ENCODE results near the gene IQSEC1. TPM values are rescaled to one million over a fixed set of nuclear protein-coding genes. Genes with fewer than 3 reads are reported as not detected.

Gene IQSEC1
- total RNA-seq, 1 experiment from 2014 or later: 5.7 TPM

DNA sequence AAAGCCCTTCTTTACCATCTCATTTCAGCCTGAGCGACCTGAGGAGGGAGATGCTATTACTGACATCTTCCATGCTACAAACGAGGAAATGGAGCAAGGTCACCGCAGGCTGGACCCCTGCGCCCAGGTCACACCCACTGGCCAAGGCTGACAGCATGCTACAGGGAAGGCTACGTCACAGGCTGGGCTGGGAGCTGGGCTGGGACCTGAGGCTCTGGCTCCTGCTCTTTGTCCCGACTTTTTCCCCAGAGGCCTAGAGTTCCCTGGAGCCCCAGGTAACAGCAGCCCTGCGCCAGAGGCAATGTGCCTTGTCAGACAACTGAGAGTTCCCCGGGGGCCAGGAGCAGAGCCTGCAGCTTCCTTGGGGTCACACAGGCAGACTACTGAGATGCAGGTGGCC lies 87.2 kb downstream of the IQSEC1 start:
- DNase-seq (ENCODE audit: low spot score): no peak

DNA sequence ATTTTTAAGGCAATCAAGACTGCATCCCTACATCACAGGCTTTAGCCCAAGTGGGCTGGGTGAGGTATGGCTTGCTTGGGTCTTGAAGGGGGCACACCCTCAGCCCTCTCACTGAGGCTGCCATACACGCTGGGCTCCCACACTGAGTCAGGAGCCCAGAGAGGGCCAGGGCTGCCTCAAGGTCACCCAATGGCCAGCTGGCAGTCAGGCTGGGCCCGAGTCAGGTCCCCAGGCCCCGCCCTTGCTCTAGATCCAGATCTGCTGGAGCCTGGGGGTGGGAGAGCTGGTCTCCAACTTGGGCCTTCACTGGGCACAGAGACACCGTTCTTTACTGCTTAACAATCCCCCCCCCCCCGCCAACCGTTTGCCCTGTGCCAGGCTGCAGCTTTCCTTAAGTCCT lies 88.1 kb downstream of the IQSEC1 start:
- no peak for DNase-seq (ENCODE audit: low spot score)

DNA sequence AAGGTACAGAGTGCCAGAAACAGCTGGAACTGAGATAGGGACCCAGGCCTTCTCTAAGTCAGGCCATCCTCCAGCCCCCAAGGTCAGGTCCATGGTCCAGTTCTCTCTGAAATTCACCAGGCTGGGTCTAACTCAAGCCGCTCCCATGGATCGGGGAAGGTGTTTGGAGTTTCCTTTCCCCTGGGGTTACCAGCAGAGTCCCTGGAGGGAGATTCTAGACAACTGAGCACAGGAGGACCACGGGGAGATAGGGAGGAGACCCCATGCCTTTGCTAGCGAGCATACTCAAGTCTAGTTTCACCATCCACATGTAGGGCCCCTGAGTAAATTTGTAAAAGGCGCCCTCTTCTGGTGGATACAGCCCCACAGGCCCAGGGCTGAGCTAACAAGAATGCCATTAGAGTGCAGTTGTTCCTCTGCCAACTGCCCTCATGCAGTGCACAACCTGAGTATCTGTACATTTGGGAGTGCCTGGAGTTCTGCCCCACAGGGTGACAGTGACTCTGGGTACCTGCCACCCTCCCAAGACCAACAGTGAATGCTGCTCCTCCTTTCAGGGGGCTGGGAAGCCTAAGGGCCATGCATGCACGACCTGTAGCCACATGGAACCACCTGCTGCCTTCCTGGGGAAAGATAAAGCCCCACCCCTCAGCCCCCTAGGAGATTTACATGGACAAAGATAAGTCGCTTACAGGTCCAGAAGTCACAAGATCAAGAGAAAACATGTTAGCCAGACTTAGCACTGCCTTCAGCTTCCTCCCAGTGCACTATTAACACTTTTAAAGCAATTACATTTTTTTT lies 89.0 kb downstream of the IQSEC1 start:
- DNase-seq (ENCODE audit: low spot score): peak; percentile 44

DNA sequence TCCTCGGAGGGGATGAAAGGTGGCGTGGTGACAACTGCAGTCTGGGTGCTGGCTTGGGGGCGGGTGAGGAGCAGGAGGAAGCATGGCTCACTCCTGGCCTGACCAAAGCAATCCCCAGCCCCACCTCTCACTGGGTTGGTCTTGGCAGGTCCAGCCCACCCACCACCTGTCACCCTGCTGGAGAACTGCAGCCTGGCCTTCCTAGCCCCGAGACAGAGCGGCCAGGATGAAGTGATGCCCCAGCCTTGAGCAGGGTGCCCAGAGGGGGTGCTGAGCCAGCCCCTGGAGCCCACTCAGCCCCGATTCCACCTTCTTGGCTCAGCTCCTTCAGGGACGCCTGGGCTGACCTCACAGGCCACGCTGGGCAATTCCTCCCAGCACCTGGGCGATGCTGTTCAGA lies 89.9 kb downstream of the IQSEC1 start:
- DNase-seq (ENCODE audit: low spot score): no peak

DNA sequence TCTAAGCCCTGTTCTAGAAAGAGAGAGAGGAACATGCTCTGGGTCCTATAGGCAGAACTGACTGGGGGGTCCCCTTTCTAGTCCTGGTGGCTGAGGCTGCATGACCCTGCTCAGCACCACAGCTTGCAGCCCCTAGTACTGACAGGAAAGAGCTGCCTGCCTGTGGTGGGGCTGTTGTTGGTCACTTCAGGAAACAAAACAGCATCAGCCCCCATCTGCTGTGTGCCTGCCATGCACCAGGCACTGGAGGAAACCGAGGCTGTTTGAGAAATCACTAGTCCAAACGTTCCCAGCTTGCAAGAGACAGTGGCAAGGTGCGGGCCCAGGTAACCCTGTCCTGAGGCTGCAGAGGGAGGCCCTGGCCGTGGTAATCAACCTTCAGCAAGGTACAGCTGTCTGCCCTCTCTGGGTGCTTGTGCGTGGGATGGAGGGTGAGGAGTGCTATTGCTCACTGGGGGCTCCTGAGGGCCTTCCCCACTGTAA lies 90.6 kb downstream of the IQSEC1 start:
- no peak for DNase-seq (ENCODE audit: low spot score)

DNA sequence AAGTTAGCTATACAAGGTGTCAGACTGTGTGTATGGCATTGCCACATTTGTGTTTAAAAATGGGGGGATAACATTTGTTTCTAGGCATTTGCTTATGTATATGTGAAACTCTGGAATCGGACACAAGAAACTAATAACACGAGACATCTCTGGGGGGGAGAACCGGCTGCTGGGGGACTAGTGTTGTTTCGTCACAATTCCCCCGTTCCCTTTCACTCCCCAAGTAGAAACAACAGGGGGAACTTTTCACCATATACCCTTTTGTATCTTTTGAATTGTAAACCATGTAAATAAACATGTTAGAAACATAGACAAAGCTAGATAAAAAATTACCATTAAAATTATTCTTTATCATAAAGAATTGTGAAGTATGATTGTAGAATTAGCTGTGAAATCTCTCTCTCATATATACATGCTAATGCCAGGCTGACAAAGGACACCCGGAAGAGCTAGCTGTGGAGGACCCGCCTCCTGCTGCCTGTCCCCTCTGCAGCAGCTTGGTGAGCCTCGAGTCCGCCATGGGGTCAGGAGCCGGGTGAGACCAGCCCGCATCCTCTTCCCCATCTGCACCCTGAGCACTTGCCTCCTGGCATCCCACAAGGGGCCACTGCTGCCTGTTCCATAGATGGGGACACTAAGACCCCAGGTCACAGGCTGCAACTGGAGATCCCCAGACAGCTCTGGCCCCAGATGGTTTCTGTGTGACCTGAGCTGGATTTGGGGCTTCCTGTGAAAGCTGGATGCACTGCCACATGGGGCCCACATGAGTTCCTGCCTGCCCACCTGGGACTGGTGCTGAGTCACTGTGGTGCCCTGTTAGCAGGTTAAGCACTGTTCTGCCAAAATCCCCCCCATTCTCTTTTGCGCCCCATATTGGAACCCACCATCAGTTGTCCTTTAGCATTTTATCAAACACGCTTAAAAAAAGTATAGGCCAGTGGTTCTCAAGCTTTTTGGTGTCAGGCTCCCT lies 91.6 kb downstream of the IQSEC1 start:
- DNase-seq (ENCODE audit: low spot score): no peak

DNA sequence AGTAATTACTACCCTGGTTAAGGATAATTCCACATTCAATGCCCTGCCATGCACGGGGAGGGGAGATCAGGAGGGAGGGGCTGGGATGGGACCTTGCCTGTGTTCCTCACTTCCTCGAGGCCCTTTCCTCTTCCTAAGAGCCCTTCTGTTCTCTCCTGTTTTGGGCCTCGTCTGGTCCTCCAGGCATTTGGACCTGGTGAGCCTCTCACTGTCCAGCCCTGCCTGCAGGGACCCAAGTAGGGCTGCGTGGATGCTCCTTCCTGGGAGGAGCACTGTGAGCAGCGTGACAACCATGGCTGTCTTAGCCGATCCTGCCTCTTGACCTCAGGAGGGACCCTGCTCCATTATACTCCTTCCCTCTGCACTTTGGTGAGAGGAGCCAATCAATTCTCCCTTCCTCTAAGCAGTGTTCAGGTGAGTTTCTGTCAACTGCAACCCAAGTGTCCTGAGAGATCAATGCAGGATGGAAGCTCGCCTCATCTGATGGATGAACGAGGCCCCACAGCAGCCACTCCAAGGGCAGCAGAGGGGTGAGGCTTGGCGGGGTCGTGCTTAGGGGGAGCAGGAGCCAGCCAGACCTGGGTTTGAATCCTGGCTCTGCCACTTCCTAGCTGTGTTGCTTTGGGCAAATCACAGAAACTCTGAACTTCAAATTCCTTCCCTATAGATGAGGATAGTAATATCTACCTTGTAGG lies 92.5 kb downstream of the IQSEC1 start:
- DNase-seq (ENCODE audit: low spot score): no peak

DNA sequence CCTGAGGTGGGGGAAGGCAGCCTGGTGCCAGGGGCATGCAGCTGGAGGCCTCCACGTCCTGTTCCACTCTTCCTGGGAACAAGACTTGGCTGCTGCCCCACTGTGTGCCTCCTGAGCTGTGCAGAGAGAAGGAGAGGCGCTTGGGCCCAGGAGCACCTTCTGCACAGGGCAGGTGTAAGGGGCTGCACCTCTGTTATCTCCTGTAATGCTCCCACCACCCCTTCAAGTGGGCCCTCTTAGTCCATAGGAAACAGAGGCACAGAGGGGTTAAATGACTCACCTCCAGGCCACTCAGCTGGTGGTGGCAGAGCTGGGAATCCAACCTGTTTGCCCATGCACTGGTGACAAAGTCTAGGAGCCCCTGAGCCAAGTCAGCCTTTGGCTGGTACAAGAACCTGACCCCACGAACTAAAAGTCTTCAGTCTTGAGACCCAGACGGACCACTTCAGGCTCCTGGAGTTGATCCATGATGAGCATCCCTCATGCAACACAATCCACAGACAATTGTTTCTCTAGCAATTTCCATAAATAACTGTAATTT lies 93.2 kb downstream of the IQSEC1 start:
- DNase-seq (ENCODE audit: low spot score): no peak

DNA sequence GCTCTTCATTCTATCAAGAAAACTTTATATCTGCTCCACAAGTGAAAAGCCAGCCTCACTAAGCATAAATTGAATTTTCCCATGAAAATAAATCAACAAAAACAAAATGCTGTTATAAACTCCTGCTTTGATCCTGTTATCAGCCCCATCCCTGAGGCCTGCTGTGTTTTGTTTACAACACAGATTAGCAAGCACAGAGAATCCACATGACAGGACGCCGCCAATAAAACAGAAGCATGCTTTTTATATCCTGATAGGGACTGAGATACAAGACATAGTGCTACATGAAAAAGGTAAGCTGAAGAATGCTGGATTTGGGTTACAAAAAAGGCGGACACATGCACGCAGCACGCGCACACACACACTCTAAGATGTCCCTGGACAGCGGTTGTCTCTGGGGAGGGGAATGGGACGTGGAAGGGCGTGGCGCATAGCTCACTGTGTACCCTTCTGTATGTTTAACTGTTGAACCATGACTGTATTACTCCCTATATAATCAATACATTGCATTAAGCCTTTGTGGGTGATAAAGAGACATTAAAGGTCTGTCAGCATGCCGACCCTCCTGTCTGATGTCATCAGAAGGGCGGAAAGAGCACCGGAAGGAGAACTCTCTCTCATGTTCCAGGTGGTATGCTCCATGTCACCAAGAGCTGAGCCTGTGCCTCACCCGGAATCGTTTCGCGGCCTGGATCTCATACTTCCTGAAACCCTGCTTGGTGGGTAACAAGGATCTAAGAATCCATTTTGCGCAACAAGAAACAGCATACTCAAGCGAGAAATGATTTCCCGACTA lies 93.9 kb downstream of the IQSEC1 start:
- no peak for DNase-seq (ENCODE audit: low spot score)

DNA sequence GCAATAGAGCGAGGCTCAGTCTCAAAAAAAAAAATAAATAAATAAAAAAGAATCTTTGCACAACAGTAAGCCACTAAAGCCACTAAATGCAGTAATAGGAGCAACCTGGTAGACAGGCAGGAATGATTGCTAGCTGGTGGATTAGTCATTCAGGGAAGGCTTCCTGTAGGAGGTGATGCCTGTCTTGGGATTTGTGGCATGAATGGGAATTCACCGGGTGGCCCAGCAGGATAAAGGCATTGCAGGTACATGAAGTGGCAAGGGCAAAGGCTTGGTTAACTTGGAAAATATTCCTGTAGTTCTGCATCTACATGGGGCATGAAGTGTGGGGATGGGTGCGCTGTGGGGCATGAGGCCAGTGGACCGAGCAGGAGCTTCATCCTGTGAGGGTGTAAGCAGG lies 94.5 kb downstream of the IQSEC1 start:
- no peak for DNase-seq (ENCODE audit: low spot score)

DNA sequence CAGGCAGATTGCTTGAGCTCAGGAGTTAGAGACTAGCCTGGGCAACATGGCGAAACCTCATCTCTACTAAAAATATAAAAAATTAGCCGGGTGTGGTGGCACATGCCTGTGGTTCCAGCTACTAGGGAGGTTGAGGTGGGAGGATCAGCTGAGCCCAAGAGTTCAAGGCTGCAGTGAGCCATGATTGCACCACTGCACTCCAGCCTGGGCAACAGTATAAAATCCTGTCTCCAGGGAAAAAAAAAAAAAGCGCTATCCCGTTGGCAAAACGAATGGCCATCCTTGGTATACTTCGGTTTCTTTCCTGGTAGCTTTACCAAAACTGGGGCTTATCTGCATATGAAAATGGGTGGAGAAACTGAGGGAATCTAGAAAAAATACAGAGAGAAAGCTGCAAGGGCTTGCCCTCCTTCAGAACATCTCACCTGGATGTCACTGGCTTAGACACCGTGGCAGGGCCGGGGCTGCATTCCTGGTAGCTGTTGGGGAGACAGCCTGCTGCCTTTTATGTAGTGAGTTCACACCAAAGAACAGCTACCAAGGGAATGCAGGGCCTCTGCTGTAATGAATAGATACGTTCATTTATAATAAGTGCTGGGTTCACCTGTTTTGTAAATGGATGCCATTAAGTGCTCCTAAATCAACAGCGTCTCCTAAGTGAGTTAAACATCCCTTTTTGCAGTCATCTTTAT lies 96.0 kb downstream of the IQSEC1 start:
- DNase-seq (ENCODE audit: low spot score): no peak

DNA sequence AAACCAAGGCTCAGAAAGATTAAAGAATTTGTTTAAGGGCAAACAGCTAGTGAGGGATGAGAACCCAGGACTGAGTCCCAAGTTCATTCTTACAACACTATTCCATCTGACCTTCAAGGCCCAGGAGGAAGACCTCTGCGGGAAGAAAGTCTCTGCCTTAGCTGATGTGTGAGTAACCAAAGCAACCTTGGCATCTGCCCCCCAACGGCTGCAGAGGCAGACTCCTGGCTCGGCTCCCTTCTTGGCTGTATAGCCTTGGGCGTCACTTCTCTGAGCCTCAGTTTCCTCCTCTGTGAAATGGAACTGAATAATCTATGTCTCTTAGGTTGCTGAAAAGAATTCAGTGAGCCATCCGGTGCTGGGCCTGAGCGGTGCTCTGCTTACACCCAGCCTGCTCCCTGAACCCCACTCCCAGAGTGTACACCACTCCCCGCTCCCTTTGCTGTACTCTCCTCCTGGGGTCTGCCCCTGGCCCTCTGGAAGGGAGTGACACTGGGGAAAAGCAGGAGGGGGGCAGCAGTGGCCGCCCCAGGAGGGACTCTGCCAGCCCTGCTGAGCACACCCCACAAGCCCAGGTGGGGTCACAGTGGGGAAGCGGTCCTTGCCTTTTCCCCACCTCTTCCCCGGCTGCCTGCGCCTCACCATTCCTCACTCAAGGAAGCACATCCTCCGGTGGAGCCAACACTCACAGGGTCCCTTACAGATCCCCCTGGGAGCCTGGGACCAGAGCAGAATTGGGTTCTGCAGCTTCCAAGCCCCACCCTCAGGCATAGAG lies 97.3 kb downstream of the IQSEC1 start:
- DNase-seq (ENCODE audit: low spot score): no peak

DNA sequence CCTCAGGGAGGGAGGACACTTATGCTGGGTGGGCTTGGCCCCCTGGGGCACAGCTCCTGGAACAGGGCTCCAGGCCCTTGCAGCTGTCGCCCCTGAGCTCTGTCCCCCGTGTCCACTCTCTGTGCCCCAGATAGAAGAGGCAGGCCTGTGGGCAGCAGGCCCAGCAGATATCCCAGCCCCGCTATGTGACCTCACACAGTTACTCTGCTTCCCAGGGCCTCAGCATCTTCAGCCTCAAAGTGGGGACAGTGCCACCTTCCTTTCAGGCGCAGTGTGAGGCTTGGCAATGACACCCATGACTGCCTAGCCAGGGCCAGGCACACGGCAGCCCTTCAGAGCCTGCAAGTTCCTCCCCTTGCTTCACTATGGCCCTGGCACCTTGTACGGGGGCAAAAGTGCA lies 98.4 kb downstream of the IQSEC1 start:
- DNase-seq (ENCODE audit: low spot score): no peak

DNA sequence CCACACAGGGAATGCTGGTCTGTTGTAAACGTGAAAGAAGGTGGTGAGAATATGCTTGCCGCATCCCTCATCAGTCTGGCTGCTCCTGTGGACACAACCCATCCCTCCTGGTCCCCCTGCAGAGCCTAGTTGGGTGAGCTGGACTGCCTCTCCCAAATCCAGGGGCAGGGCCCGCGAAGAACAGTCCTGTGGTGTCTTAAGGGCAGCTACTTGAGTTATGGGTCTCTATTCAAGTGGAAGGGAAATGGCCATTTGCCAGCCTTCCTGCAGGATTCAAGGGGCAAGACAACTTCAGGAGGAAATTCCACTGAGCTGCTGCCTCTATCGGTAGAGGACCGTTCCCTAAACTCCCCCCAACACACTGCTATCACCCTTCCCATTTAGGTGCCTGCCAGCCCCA lies 98.9 kb downstream of the IQSEC1 start:
- DNase-seq (ENCODE audit: low spot score): no peak

DNA sequence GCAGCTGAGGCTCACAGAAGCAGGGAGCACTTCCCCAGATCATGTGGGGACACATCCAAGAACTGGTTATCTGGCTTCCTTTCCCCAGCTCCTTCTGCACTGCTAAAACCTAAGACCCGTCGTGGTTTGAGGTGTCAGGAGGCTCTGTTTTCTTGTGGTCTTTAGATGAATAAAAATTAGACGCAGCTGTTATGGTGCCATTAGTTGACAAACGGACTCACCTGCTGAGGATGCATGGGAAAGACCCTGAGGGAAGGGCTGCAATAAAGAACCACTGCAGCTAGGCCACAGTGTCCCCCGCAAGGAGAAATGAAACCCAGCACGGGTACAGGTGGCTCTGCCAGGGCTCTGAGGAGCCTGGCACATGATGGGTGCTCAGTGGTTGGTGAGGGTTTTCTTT lies 99.4 kb downstream of the IQSEC1 start:
- DNase-seq (ENCODE audit: low spot score): no peak

DNA sequence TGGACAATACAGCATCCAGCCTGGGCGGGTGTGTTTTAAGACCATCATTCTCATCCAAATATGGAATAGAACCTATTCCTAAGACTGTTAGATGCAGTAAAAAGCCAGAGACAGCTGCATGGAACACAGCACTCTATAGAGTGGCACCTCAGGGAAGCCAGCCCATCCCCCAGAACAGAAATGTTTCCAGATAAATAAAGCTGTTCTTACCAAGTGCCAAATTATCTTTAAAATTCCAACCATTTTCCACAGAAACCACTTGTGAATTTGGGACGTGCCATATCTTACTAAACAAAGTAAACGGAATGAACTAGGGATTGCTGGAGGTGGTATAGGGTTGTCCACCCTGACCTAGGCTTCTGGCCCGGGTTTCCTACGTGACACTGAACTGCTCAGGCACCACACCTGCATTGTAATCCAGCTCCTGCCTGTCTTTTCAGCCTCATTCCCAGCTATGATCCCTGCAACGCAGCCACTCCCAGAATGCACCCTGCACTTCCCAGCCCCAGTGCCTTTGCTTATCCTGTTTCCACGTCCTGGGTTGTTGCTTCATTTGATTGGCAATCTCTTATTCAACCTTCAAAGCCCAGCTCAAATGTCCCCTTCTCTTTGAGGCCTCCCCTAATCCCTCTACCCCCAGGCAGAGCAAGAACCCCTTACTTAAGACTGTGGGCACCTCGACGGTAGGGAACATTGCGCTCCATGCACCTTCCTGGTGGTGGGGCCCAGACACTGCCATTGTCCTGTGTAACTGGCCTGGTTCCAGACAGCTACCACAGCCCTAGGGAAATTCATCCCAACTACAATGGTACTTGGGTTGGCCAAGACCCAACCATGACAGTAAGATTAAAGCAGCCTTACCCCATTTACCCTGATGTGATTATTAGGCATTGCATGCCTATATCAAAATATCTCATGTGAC lies 100.2 kb downstream of the IQSEC1 start:
- no peak for DNase-seq (ENCODE audit: low spot score)

DNA sequence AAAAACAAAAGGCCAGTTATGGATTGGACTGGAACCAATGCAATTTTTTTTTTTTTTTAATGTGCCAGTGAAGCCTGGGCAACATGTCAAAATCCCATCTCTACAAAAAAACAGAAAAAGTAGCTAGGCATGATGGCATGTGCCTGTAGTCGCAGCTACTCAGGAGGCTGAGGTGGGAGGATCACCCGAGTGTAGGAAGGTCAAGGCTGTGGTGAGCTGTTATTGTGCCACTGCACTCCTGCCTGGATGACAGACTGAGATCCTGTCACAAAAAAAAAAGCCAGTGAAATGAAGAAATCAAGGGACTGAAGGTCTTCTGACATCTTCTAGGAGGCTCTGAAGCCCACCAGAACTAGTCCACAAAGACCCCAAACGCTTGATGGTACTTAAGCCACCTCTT lies 101.2 kb downstream of the IQSEC1 start:
- DNase-seq (ENCODE audit: low spot score): no peak

DNA sequence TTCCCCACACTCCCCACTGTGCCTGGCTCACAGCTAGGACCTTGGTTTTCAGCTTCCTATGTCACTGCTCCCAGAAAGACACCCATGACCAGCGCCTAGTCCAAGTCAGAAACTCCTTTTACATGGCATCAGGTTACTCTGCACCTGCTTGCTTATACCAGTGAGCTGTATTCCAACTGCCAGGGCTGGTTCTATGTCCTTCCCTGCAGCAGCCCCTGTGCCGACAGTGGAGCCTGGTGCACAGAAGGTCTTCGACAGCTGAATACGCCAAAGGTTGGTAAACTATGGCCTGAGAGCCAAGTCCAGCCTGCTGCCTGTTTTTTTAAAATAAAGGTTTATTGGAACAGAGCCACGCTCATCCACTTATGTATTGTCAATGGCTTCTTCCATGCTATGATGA lies 102.5 kb downstream of the IQSEC1 start:
- no peak for DNase-seq (ENCODE audit: low spot score)

DNA sequence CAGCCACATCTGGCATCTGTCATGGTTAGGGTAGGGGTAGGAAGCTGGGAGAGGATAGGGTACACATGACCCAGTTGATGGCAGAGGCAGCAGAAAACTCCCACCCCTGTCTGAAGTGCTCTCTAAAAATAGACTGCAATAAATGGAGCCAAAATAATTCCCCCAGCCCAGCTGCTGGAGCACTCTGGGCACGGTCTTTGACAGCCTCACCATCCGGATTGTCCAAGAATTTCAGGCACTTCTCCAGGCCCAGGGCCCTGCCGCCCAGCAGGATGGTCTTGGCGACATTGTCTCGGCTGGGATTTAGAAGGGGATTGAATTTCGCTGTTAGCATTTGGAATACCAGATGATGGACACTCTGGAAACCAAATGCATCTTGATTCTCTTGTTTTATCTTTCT lies 103.7 kb downstream of the IQSEC1 start:
- no peak for DNase-seq (ENCODE audit: low spot score)

Data from H4 (cell line).